Uterus (tissue), 2 donors: ENCODE measurements around the gene PUM1.

Experiments
- POLR2A ChIP-seq, 2 donors: fragments of 450-650 bp; IDR thresholded peaks; one replicate each; pipeline ENCODE4 v1.6.1; 2016; ENCODE audit warnings: antibody characterized with exemption in 2 of 2, mild to moderate bottlenecking in 1 of 2, moderate library complexity in 1 of 2
- TF ChIP-seq, protein P1 (sequence below), 4 experiments: fragments of 200-600 bp in 2 of 4; fragments of 450-650 bp in 2 of 4; sonication (generic) in 2 of 4; IDR thresholded peaks; one replicate each; pipeline ENCODE4 v1.5.1; 2016 to 2019; ENCODE audit warnings: antibody characterized with exemption in 4 of 4, mild to moderate bottlenecking in 2 of 4, moderate library complexity in 1 of 4

DNA sequence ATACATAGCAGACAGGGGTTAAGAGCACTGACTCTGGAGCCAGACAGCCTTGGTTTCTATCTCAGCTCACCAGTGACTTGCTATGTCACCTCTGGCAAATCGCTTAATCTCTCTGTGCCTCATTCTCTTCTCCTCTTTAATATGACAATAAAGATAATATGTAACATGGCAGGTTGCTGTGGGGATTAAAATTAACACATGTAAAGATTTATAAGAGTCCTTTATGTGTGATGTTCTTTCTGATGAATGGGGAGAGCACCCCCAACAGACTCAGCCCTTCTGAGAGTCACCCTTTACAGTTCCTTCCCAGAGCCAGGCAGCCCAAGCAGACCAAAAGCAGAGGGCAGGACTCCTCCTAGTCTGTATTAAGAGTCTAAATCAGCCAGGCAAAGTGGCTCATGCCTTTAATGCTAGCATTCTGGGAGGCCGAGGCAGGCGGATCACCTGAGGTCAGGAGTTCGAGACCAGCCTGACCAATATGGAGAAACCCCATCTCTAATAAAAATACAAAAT, 80.5 kb downstream of the PUM1 start:
- TF ChIP-seq, protein P1, sequence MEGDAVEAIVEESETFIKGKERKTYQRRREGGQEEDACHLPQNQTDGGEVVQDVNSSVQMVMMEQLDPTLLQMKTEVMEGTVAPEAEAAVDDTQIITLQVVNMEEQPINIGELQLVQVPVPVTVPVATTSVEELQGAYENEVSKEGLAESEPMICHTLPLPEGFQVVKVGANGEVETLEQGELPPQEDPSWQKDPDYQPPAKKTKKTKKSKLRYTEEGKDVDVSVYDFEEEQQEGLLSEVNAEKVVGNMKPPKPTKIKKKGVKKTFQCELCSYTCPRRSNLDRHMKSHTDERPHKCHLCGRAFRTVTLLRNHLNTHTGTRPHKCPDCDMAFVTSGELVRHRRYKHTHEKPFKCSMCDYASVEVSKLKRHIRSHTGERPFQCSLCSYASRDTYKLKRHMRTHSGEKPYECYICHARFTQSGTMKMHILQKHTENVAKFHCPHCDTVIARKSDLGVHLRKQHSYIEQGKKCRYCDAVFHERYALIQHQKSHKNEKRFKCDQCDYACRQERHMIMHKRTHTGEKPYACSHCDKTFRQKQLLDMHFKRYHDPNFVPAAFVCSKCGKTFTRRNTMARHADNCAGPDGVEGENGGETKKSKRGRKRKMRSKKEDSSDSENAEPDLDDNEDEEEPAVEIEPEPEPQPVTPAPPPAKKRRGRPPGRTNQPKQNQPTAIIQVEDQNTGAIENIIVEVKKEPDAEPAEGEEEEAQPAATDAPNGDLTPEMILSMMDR (IDR thresholded peaks at IDR 0.05): no peak
- TF ChIP-seq POLR2A (IDR thresholded peaks at IDR 0.05): no peak
